Lower leg skin (tissue), 4 donors: Measurements from ENCODE around the gene ADAMTS8. TPM values are rescaled to one million over a fixed set of nuclear protein-coding genes. Genes with fewer than 3 reads are reported as not detected.

Experiments used
- DNase-seq, 2 donors: peaks; one replicate each; pipeline ENCODE4 v3.0.0-alpha.2; 2019; ENCODE audit warnings: low spot score in 2 of 2
- H3K4me3 ChIP-seq: fragments of 200-600 bp; sonication (generic); 2 replicates; pipeline ENCODE4 v1.5.1; 2017; ENCODE audit warnings: mild to moderate bottlenecking, low read depth; ENCODE audit not compliant: poor library complexity, severe bottlenecking
- POLR2A ChIP-seq, 2 donors: fragments of 450-650 bp; IDR thresholded peaks; one replicate each; pipeline ENCODE4 v1.6.1; 2016 to 2017; ENCODE audit warnings: antibody characterized with exemption in 2 of 2, mild to moderate bottlenecking in 1 of 2, moderate library complexity in 1 of 2
- WGBS, 2 donors: methylation state at CpG; one replicate each; pipeline ENCODE4 v1.1.5; 2018; 5-methylcytosine and 5-hydroxymethylcytosine counted together
- intact Hi-C: fragments of 100-400 bp; cut with DNase I; formaldehyde crosslinking; loops from one replicate; pipeline ENCODE4 v1.15.0; 2023; ENCODE audit warnings: low total_unique reads
- total RNA-seq, 4 donors: library from RNA; depleted of rRNA; stranded (reverse); fragments of >200 nt; gene quantifications; one replicate each; pipeline ENCODE4 v1.1.0, GENCODE V29; 2016
- TF ChIP-seq, protein P1 (sequence below), 3 donors: fragments of 450-650 bp; IDR thresholded peaks; one replicate each; pipeline ENCODE4 v1.5.1; 2016; ENCODE audit warnings: antibody characterized with exemption in 3 of 3, mild to moderate bottlenecking in 3 of 3, moderate library complexity in 2 of 3

Gene ADAMTS8
- total RNA-seq, 4 donors from 2014 or later, result 0.15 to 1.4 (median 0.81) TPM; not detected in 1

DNA sequence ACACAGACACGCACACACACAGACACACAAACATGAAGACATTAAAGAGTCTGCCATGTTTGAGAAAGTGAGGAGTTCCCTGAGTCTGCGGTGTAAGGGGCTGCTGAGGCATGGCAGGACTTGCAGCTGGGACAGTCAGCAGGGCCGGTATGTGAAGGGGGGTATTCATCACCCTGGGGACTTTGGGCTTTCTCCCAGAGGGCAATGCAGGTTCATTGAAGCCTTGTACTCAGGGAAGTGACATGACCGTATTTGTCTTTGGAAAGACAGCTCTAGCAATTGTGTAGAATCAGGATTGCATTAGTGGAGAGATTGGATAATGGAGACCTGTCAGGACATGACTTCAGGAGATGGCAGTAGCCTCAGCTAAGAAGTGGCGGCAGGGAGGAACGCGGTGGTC is 9.4 kb upstream of the ADAMTS8 start:
- TF ChIP-seq, protein P1, sequence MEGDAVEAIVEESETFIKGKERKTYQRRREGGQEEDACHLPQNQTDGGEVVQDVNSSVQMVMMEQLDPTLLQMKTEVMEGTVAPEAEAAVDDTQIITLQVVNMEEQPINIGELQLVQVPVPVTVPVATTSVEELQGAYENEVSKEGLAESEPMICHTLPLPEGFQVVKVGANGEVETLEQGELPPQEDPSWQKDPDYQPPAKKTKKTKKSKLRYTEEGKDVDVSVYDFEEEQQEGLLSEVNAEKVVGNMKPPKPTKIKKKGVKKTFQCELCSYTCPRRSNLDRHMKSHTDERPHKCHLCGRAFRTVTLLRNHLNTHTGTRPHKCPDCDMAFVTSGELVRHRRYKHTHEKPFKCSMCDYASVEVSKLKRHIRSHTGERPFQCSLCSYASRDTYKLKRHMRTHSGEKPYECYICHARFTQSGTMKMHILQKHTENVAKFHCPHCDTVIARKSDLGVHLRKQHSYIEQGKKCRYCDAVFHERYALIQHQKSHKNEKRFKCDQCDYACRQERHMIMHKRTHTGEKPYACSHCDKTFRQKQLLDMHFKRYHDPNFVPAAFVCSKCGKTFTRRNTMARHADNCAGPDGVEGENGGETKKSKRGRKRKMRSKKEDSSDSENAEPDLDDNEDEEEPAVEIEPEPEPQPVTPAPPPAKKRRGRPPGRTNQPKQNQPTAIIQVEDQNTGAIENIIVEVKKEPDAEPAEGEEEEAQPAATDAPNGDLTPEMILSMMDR (IDR thresholded peaks at IDR 0.05), result no peak
- no peak for TF ChIP-seq POLR2A (IDR thresholded peaks at IDR 0.05)
- intact Hi-C loops, result no loop called here
- 64 to 69% methylated on average over 7 of the region's 7 CpGs for WGBS, 2 donors

DNA sequence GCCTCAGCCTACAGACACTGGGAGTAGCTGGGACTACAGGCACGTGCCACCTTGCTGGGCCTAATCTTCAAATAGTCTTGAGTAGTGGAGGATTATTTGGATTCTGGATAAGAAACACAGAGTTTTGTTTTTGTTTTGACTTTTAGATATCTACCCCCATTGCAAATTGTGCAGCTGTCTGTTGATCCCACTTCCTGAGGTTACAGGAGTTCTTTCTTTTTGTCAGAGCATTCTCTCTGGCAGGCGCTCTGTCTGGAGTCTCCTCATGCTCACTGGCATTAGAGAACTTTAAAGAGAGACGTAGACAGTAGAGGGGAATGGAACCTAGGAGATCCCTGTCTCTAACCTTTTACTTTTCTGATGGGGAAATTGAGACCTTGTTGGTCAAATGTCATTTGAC is 7.8 kb upstream of the ADAMTS8 start:
- no peak overlapping the region for H3K4me3 ChIP-seq
- WGBS, 2 donors, result 87 to 91% methylated on average over 3 of the region's 3 CpGs
- TF ChIP-seq, protein P1 (IDR thresholded peaks at IDR 0.05), result no peak
- TF ChIP-seq POLR2A (IDR thresholded peaks at IDR 0.05), result no peak
- intact Hi-C loops, result no loop called here
- no peak for DNase-seq

More for the DNA sequence above, 9.4 kb upstream of the ADAMTS8 start:
- DNase-seq, result no peak
- no peak overlapping the region for H3K4me3 ChIP-seq

DNA sequence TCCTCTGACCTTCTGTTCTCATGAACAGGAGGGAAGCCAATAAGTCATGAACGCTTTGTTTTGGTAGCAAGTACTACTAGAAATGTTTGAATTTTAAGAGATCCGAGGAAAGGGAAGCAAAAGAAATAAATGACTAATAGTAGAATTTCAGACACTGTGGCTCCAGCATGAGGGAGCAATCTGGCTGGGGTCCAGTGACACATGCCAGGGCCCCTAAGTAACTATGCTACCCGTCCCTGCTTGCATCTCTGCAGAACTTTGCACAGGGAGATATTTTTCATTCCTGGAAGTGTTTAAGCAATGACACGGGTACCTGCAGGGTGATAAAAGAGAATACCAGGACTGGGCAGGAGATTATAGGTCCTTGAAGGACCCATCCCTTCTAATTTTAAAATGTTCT is 7.3 kb upstream of the ADAMTS8 start:
- intact Hi-C loops, result no loop called here
- TF ChIP-seq, protein P1 (IDR thresholded peaks at IDR 0.05), result no peak
- no peak for TF ChIP-seq POLR2A (IDR thresholded peaks at IDR 0.05)
- DNase-seq, result no peak
- no peak overlapping the region for H3K4me3 ChIP-seq
- 39 to 45% methylated on average over 4 of the region's 4 CpGs for WGBS, 2 donors

DNA sequence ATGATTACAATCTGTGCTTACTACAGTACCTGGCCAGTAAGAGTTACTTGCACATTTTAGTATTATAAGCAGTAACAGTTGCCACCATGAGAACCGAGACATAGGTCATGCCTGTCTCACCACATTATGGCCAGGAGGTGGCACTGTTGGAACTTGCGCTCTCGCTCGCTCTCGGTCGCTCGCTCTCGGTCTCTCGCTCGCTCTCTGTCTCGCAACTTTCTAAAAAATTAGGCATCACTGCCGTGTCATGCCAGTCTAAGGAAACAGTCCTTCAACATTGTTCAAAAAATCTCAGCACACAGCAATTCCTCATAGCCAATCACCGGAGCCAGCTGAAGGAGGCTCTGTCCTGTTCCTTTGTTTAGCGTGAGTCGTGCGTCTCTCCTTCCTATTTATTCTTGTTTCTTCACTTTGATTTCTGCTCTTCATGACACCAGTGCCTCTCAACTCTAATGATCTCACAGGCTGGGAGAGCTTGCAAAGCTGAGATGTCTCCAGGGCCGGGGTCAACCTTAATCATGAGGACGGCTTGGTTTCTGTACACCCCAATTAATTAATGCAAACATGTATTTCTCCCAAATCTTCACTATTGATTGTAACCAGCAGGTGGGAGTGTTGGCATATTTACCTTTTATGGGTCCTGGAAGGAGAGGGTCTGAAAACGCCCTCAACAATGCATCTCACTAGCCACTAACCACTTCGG is 6.3 kb upstream of the ADAMTS8 start:
- intact Hi-C loops, result loop anchor here (5.0 kb wide), 1 partner anchor 1408 kb away; no protein-coding TSS in a partner anchor
- peak; percentile 68 to 94 for DNase-seq
- TF ChIP-seq POLR2A (IDR thresholded peaks at IDR 0.05), result no peak
- TF ChIP-seq, protein P1 (IDR thresholded peaks at IDR 0.05), result peak in 1 of 3 donors; percentile 67
- 0% methylated on average over 20 of the region's 20 CpGs for WGBS, 2 donors
- H3K4me3 ChIP-seq, result no peak overlapping the region

DNA sequence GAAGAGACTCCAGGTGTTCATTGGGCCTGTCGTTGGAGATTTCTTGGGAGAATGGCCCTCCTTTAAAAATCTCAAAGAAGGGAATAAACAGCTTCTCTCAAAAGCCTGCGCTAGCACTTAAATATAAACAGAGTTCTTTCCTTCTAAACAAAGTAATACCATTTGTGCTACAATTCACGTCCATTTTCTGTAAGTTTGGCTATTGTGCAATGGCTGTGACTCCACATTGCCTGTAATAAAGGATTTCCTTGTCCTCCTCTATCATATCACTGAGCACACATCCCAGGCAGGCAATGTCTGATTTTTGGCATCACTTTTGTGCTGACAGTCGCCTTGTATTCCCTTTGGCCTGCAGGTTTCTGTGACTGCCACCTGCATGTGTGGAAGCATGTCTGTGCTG is 4.9 kb upstream of the ADAMTS8 start:
- no peak for DNase-seq
- 94 to 95% methylated on average over 4 of the region's 4 CpGs for WGBS, 2 donors
- intact Hi-C loops, result loop anchor here (1.0 to 5.0 kb wide), 2 partner anchors 429 to 1409 kb away; no protein-coding TSS in a partner anchor
- TF ChIP-seq, protein P1 (IDR thresholded peaks at IDR 0.05), result no peak
- no peak overlapping the region for H3K4me3 ChIP-seq
